H9 (cell line): ENCODE data around the gene FOXP2. TPM values are rescaled to one million over a fixed set of nuclear protein-coding genes. Genes with fewer than 3 reads are reported as not detected.

ENCODE experiments used
- DNase-seq: peaks from one replicate; pipeline ENCODE4 v3.0.0-alpha.2; 2017
- H2AFZ ChIP-seq: one replicate; pipeline ENCODE4 v1.6.1; 2013; ENCODE audit warnings: mild to moderate bottlenecking, low read length, control low read depth, moderate library complexity
- H2AK5ac ChIP-seq: 2 replicates; pipeline ENCODE4 v1.6.1; 2013; ENCODE audit warnings: low read length, control low read depth, mixed read lengths; ENCODE audit not compliant: insufficient read length
- H2BK120ac ChIP-seq: one replicate; pipeline ENCODE4 v1.6.1; 2013; ENCODE audit warnings: low read depth, mild to moderate bottlenecking, low read length, control low read depth, inconsistent platforms; ENCODE audit not compliant: poor library complexity, severe bottlenecking
- H2BK12ac ChIP-seq: 2 replicates; pipeline ENCODE4 v1.6.1; 2013; ENCODE audit warnings: low read length, control low read depth, mixed read lengths, low read depth; ENCODE audit not compliant: insufficient read length
- H2BK15ac ChIP-seq: 2 replicates; pipeline ENCODE4 v1.6.1; 2013; ENCODE audit warnings: low read depth, low read length, control low read depth
- H2BK20ac ChIP-seq: one replicate; pipeline ENCODE4 v1.6.1; 2013; ENCODE audit warnings: low read depth, mild to moderate bottlenecking, low read length, control low read depth, inconsistent platforms; ENCODE audit not compliant: poor library complexity, severe bottlenecking
- H2BK5ac ChIP-seq: 2 replicates; pipeline ENCODE4 v1.6.1; 2013; ENCODE audit warnings: low read length, control low read depth, mixed read lengths; ENCODE audit not compliant: insufficient read length
- H3K14ac ChIP-seq: 2 replicates; pipeline ENCODE4 v1.6.1; 2013; ENCODE audit warnings: low read length, control low read depth; ENCODE audit not compliant: insufficient read depth
- H3K18ac ChIP-seq: 2 replicates; pipeline ENCODE4 v1.6.1; 2013; ENCODE audit warnings: low read depth, mild to moderate bottlenecking, mixed read lengths, low read length, control low read depth; ENCODE audit not compliant: insufficient read length
- H3K23ac ChIP-seq: 2 replicates; pipeline ENCODE4 v1.6.1; 2013; ENCODE audit warnings: low read length, control low read depth, mixed read lengths, low read depth; ENCODE audit not compliant: insufficient read length
- H3K23me2 ChIP-seq: 2 replicates; pipeline ENCODE4 v1.6.1; 2013; ENCODE audit warnings: low read depth, mild to moderate bottlenecking, mixed read lengths, low read length, control low read depth; ENCODE audit not compliant: insufficient read length, poor library complexity, severe bottlenecking
- H3K27ac ChIP-seq: 2 replicates; pipeline ENCODE4 v1.5.1; 2013; ENCODE audit warnings: low read length, control low read depth, mixed read lengths, low read depth; ENCODE audit not compliant: insufficient read length
- H3K27me3 ChIP-seq: 2 replicates; pipeline ENCODE4 v1.6.1; 2013; ENCODE audit warnings: low read length, control low read depth, inconsistent platforms; ENCODE audit not compliant: insufficient read depth
- H3K4ac ChIP-seq: 2 replicates; pipeline ENCODE4 v1.6.1; 2013; ENCODE audit warnings: low read depth, mild to moderate bottlenecking, control low read depth, inconsistent platforms, low read length, moderate library complexity
- H3K4me1 ChIP-seq: 2 replicates; pipeline ENCODE4 v1.6.1; 2013; ENCODE audit warnings: low read length, control low read depth, inconsistent platforms; ENCODE audit not compliant: insufficient read depth
- H3K4me2 ChIP-seq: 2 replicates; pipeline ENCODE4 v1.6.1; 2013; ENCODE audit warnings: low read length, control low read depth, mixed read lengths; ENCODE audit not compliant: insufficient read length, insufficient read depth
- H3K56ac ChIP-seq: 2 replicates; pipeline ENCODE4 v1.6.1; 2013; ENCODE audit warnings: low read depth, mild to moderate bottlenecking, mixed read lengths, low read length, control low read depth; ENCODE audit not compliant: insufficient read length
- H3K79me1 ChIP-seq: 2 replicates; pipeline ENCODE4 v1.6.1; 2013; ENCODE audit warnings: low read depth, mild to moderate bottlenecking, moderate library complexity, low read length, control low read depth, inconsistent platforms; ENCODE audit not compliant: insufficient read depth, poor library complexity, severe bottlenecking
- H3K79me2 ChIP-seq: 2 replicates; pipeline ENCODE4 v1.6.1; 2013; ENCODE audit warnings: low read length, control low read depth, inconsistent platforms; ENCODE audit not compliant: insufficient read depth
- H3K9ac ChIP-seq: 2 replicates; pipeline ENCODE4 v1.6.1; 2013; ENCODE audit warnings: low read length, control low read depth, mixed read lengths; ENCODE audit not compliant: insufficient read length; ENCODE audit errors: extremely low read depth
- H3K9me3 ChIP-seq: one replicate; pipeline ENCODE4 v1.6.1; 2013; ENCODE audit warnings: low read depth, low read length, inconsistent platforms; ENCODE audit not compliant: control insufficient read depth
- H3T11ph ChIP-seq: one replicate; pipeline ENCODE4 v1.6.1; 2013; ENCODE audit warnings: mild to moderate bottlenecking, low read length, control low read depth, inconsistent platforms
- H4K20me1 ChIP-seq: one replicate; pipeline ENCODE4 v1.6.1; 2013; ENCODE audit not compliant: control insufficient read depth, insufficient read length, insufficient read depth
- H4K5ac ChIP-seq: 2 replicates; pipeline ENCODE4 v1.6.1; 2013; ENCODE audit warnings: low read depth, mild to moderate bottlenecking, mixed read lengths, low read length, control low read depth; ENCODE audit not compliant: insufficient read length
- H4K8ac ChIP-seq: replicated peaks from 2 replicates; pipeline ENCODE4 v1.6.1; 2013; ENCODE audit warnings: low read length, control low read depth, mixed read lengths, low read depth; ENCODE audit not compliant: insufficient read length
- H4K91ac ChIP-seq: 2 replicates; pipeline ENCODE4 v1.6.1; 2013; ENCODE audit warnings: low read depth, mild to moderate bottlenecking, moderate library complexity, mixed read lengths, low read length, control low read depth; ENCODE audit not compliant: insufficient read length
- H3K27ac Mint-ChIP-seq, 3 experiments: 2 replicates in 2 of 3; 3 replicates in 1 of 3; pipeline ENCODE4 v1.8.0; 2020 to 2021; ENCODE audit warnings: mixed read lengths in 3 of 3, mild to moderate bottlenecking in 1 of 3, moderate library complexity in 1 of 3
- H3K27me3 Mint-ChIP-seq: 2 replicates; pipeline ENCODE4 v1.8.0; 2021; ENCODE audit warnings: low read depth, mild to moderate bottlenecking, moderate library complexity, mixed read lengths
- H3K36me3 Mint-ChIP-seq, 3 experiments: 2 replicates in 2 of 3; 3 replicates in 1 of 3; pipeline ENCODE4 v1.8.0; 2020 to 2021; ENCODE audit warnings: low read depth in 3 of 3, mixed read lengths in 3 of 3; ENCODE audit not compliant: insufficient read depth in 1 of 3
- H3K4me1 Mint-ChIP-seq, 2 experiments: 2 replicates each; pipeline ENCODE4 v1.8.0; 2020; ENCODE audit warnings: mixed read lengths in 2 of 2
- H3K4me3 Mint-ChIP-seq, 2 experiments: 2 replicates in 1 of 2; 3 replicates in 1 of 2; pipeline ENCODE4 v1.8.0; 2020 to 2021; ENCODE audit warnings: mild to moderate bottlenecking in 2 of 2, mixed read lengths in 2 of 2, moderate library complexity in 1 of 2
- H3K9me3 Mint-ChIP-seq, 2 experiments: 2 replicates in 1 of 2; 3 replicates in 1 of 2; pipeline ENCODE4 v1.8.0; 2020; ENCODE audit warnings: mild to moderate bottlenecking in 2 of 2, mixed read lengths in 2 of 2, moderate library complexity in 1 of 2
- CTCF ChIP-seq: fragments of 200-600 bp; sonication (generic); conservative IDR thresholded peaks from 3 replicates; pipeline ENCODE4 v1.8.0; 2021; ENCODE audit warnings: antibody characterized with exemption, mild to moderate bottlenecking
- total RNA-seq: library from RNA; stranded (reverse); gene quantifications from 2 replicates; pipeline ENCODE4 v1.2.1, GENCODE V29; 2021

Gene FOXP2
- total RNA-seq, 1 experiment from 2014 or later, result not detected

DNA sequence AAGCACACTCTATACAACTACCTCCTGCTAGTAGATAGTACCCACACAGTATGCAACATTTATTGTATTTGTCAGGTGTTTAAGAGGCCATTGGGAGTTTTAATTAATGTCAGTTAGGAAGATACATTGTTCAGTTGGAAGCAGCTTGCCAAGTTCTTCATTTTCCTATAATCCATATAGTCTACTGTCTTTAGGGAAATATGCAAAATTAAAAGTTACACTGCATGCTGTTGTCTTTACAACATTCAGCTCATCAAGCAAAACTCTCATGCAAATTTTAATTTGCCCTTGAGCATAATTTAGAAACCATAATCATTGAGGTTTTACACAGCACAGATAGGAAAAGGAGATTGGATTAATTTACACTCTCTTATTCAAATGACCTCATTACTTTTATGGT lies 17.4 kb downstream of the FOXP2 start:
- Histone ChIP-seq H3K27me3 (no peaks in the 10 kb centered on the region), H2AFZ (no peak overlapping the region)
- no peaks in the 10 kb centered on the region for H3K27me3 Mint-ChIP-seq

More for the DNA sequence above, 17.4 kb downstream of the FOXP2 start:
- no peak overlapping the region for H2BK5ac ChIP-seq
- H3K4me2 ChIP-seq, result no peak overlapping the region
- H3K27ac ChIP-seq, result no peak overlapping the region
- no peaks in the 10 kb centered on the region for H3K79me2 ChIP-seq
- no peak overlapping the region for H2BK120ac ChIP-seq
- no peaks in the 10 kb centered on the region for H3K36me3 Mint-ChIP-seq
- H2BK15ac ChIP-seq, result no peak overlapping the region
- H3K4ac ChIP-seq, result no peak overlapping the region
- no peak overlapping the region for H2AK5ac ChIP-seq
- no peak overlapping the region for H4K91ac ChIP-seq
- no peak overlapping the region for H3K14ac ChIP-seq
- no peak overlapping the region for H4K5ac ChIP-seq
- H2BK20ac ChIP-seq, result no peak overlapping the region
- H3K56ac ChIP-seq, result no peak overlapping the region
- H3K9me3 Mint-ChIP-seq, result no peaks in the 10 kb centered on the region
- H3K9ac ChIP-seq, result no peak overlapping the region
- no peaks in the 10 kb centered on the region for H3K79me1 ChIP-seq
- no peaks in the 10 kb centered on the region for H3K23me2 ChIP-seq
- no peak for TF ChIP-seq CTCF
- H4K20me1 ChIP-seq, result no peaks in the 10 kb centered on the region
- H3K4me3 Mint-ChIP-seq, result no peak overlapping the region
- no peaks in the 10 kb centered on the region for H3K4me1 ChIP-seq
- no peak overlapping the region for H4K8ac ChIP-seq
- no peak overlapping the region for H3K18ac ChIP-seq
- no peak overlapping the region for H3K27ac Mint-ChIP-seq
- H3K23ac ChIP-seq, result no peak overlapping the region
- no peak overlapping the region for H2BK12ac ChIP-seq
- no peaks in the 10 kb centered on the region for H3K9me3 ChIP-seq
- no peak overlapping the region for H3T11ph ChIP-seq
- no peaks in the 10 kb centered on the region for H3K4me1 Mint-ChIP-seq
- DNase-seq, result no peak
